Tibial artery (tissue), 4 donors: ENCODE measurements around the gene CNR2.
"Not testable (repeated sequence)": the region's sequence is repeated elsewhere in the genome, so short reads cannot be mapped to it uniquely, and the experiment has no call there.

Experiments
- DNase-seq, 2 donors: peaks; one replicate each; pipeline ENCODE4 v3.0.0-alpha.2; 2019
- H3K27ac ChIP-seq, 2 donors: fragments of 200-600 bp; sonication (generic) in 1 of 2; 1 replicate in 1 of 2; 2 replicates in 1 of 2; pipeline ENCODE4 v1.5.1; 2018 to 2019; ENCODE audit warnings: mild to moderate bottlenecking in 1 of 2
- H3K27me3 ChIP-seq, 2 donors: fragments of 200-600 bp; sonication (generic) in 1 of 2; one replicate each; pipeline versions ENCODE4 v1.5.1 to v1.6.0; 2016 to 2019
- H3K36me3 ChIP-seq, 3 donors: fragments of 200-600 bp; sonication (generic) in 2 of 3; one replicate each; pipeline ENCODE4 v1.5.1; 2016 to 2019; ENCODE audit warnings: mild to moderate bottlenecking in 2 of 3
- H3K4me1 ChIP-seq, 4 donors: fragments of 200-600 bp; sonication (generic) in 2 of 4; 1 replicate in 3 of 4; 2 replicates in 1 of 4; pipeline ENCODE4 v1.5.1; 2016 to 2019
- H3K4me3 ChIP-seq, 2 donors: fragments of 200-600 bp; sonication (generic) in 1 of 2; 1 replicate in 1 of 2; 2 replicates in 1 of 2; pipeline ENCODE4 v1.5.1; 2018 to 2019; ENCODE audit warnings: mild to moderate bottlenecking in 2 of 2
- H3K9me3 ChIP-seq, 3 donors: fragments of 200-600 bp; sonication (generic) in 1 of 3; one replicate each; pipeline ENCODE4 v1.5.1; 2016 to 2019
- intact Hi-C: fragments of 100-400 bp; cut with DNase I; formaldehyde crosslinking; loops from one replicate; pipeline ENCODE4 v1.15.0; 2023; ENCODE audit warnings: low total_unique reads
- TF ChIP-seq, protein P1 (sequence below), 2 experiments: fragments of 200-600 bp in 1 of 2; fragments of 450-650 bp in 1 of 2; IDR thresholded peaks; one replicate each; pipeline ENCODE4 v1.5.1; 2017 to 2019; ENCODE audit warnings: antibody characterized with exemption in 2 of 2, mild to moderate bottlenecking in 1 of 2, moderate library complexity in 1 of 2

CNR2 gene

DNA sequence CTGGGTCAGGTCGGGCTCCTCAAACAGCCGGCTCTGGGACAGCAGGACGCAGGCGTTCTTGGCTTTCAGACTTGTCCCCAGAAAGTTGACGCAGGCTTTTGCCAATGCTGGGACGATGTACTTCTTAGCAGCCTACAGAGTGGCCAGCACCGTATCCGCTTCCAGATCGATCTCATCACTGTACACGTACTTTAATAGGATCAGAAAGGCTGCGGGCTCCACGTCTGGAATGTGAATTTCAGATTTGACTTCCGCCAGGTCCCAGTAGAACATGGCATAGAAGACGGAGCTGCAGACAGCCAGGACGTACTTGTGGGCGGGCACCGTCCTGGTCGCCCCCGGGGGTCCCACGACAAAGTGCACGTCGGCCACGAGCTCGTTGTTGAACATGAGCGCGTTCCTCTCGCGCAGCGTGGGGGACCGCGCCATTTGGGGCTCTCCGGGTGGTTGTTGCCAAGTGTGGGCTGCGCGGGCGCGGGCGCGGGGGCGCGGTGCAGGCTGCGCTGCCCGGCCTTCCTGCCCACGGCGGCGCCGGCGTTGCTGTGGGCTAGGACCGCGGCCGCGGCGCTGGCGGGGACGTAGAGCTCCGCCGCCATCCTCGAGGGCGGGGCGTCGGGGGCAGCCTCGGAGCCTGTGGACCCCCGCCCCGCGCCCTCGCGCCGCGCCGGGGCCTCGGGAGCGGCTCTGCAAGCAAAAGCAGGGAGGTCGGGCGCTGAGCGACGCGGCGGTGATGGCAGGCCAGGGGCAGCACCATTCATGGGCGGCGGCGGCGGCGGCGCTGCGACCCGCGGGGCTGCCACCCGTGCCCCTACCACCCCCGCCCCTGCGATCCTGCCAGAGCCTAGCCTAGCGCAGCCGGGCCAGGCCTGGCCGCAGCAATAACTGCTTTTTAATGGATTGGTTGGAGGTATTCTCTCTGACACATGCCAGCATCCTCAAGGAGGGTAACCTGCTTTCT lies 10.6 kb downstream of the CNR2 start:
- H3K4me1 ChIP-seq: peaks cover 0 to 13% (median 7%) of the 10 kb centered on the region in 4 donors
- H3K4me3 ChIP-seq: peak overlapping the region; percentile 45 to 61
- no peaks in the 10 kb centered on the region for H3K9me3 ChIP-seq
- peaks cover 0 to 10% of the 10 kb centered on the region in 2 donors for H3K27me3 ChIP-seq
- H3K36me3 ChIP-seq: no peaks in the 10 kb centered on the region
- H3K27ac ChIP-seq: no peak overlapping the region
- intact Hi-C loops: no loop called here
- TF ChIP-seq, protein P1, sequence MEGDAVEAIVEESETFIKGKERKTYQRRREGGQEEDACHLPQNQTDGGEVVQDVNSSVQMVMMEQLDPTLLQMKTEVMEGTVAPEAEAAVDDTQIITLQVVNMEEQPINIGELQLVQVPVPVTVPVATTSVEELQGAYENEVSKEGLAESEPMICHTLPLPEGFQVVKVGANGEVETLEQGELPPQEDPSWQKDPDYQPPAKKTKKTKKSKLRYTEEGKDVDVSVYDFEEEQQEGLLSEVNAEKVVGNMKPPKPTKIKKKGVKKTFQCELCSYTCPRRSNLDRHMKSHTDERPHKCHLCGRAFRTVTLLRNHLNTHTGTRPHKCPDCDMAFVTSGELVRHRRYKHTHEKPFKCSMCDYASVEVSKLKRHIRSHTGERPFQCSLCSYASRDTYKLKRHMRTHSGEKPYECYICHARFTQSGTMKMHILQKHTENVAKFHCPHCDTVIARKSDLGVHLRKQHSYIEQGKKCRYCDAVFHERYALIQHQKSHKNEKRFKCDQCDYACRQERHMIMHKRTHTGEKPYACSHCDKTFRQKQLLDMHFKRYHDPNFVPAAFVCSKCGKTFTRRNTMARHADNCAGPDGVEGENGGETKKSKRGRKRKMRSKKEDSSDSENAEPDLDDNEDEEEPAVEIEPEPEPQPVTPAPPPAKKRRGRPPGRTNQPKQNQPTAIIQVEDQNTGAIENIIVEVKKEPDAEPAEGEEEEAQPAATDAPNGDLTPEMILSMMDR (IDR thresholded peaks at IDR 0.05): no peak
- DNase-seq: no peak

DNA sequence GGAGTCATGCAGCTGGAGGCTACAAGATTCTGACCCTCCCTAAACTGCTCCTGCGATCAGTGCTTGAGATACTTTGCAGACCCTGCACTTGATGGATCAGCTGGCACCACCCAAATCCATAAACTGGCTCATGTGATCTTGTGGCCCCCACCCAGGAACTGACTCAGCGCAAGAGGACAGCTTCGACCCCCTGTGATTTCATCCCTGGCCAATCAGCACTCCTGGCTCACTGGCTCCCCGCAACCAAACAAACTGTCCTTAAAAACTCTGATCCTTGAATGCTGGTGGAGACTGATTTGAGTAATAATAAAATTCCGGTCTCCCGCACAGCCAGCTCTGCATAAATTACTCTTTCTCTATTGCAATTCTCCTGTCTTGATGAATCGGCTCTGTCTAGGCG lies 13.1 kb downstream of the CNR2 start:
- H3K27me3 ChIP-seq, DNase-seq, H3K4me3 ChIP-seq, H3K9me3 ChIP-seq, intact Hi-C loops, H3K27ac ChIP-seq, H3K36me3 ChIP-seq: not testable (repeated sequence)
- peaks cover 0 to 13% (median 7%) of the 10 kb centered on the region in 4 donors for H3K4me1 ChIP-seq

DNA sequence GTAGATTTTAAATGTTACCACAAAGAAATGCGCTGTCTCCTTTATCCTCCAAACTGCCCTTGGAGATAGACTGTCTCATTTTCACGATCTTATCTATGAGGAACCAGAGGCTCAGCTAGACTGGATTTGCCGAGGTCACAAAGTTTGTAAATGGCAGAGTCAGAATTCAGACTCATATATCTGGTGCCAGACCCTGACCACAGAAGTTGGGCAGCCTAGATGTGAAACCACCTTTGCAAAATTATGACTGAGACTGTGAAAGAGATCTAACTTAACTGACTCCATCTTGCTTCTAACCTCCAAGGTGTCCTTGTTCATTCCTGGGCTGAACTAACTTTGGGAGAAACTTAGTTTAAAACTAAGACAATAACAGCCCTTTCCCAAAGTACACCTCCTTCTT lies 14.1 kb downstream of the CNR2 start:
- no peak overlapping the region for H3K27ac ChIP-seq
- peaks cover 0 to 5% of the 10 kb centered on the region in 2 donors for H3K27me3 ChIP-seq
- H3K9me3 ChIP-seq: no peaks in the 10 kb centered on the region
- TF ChIP-seq, protein P1 (IDR thresholded peaks at IDR 0.05): no peak
- H3K4me3 ChIP-seq: no peak overlapping the region
- no peaks in the 10 kb centered on the region for H3K36me3 ChIP-seq
- DNase-seq: no peak
- peaks cover 0 to 13% (median 7%) of the 10 kb centered on the region in 4 donors for H3K4me1 ChIP-seq
- intact Hi-C loops: no loop called here

DNA sequence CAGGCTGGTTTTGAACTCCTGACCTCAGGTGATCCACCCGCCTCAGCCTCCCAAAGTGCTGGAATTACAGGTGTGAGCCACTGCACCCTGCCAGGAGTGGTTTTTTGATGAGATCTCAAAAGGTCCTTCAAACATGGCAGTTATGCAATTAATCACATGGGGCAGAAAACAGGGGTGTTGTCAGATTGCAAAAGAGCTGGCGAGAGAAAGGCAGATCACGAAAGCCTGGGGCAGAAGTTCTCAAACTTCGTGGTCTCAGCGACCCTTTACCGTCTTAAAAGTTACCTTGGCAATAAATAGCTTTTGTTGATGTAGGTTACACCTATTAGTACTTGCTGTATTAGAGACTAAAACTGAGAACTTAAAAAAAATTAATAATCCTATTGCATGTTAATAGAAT lies 16.1 kb downstream of the CNR2 start:
- H3K36me3 ChIP-seq: no peaks in the 10 kb centered on the region
- TF ChIP-seq, protein P1 (IDR thresholded peaks at IDR 0.05): no peak
- no peaks in the 10 kb centered on the region for H3K4me1 ChIP-seq
- intact Hi-C loops: no loop called here
- no peak overlapping the region for H3K4me3 ChIP-seq
- no peaks in the 10 kb centered on the region for H3K9me3 ChIP-seq
- no peak overlapping the region for H3K27ac ChIP-seq
- H3K27me3 ChIP-seq: no peaks in the 10 kb centered on the region
- DNase-seq: no peak

DNA sequence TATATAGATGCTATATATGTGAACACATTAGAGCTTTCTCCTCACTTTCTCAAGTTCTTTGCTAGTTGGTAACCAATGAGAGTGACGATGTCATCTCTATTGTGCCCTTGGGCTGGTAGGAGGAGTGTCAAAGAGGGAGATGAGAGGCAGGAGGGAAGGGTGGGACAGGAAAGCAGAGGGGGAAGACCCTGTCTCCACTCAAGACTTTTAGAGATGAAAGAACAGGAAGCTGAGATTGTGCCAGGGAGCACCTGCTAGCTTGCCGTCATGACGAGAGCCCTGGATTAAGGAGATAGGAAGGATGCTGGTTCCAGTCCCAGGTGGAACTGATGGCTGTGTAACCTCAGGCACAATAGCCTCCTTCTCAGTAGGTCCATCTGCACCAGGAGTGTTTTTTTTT lies 16.7 kb downstream of the CNR2 start:
- no peak overlapping the region for H3K27ac ChIP-seq
- intact Hi-C loops: no loop called here

DNA sequence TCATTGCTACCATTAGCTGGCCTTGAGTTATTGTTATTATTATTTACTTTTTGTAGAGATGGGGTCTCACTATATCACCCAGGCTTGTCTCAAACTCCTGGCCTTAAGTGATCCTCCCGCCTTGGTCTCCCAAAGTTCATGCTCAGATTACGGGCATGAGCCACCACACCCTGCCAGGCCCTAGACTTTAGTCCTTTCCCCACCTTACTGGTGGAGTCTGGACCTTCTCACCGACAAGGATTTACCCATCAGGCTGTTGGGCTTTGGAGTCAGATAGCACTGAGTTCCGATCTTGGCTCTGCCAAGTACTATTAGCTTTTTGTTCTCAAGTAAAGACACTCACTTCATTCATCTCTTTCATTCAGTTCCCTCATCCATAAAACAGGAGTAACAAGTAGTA lies 17.2 kb downstream of the CNR2 start:
- TF ChIP-seq, protein P1 (IDR thresholded peaks at IDR 0.05): no peak
- Histone ChIP-seq H3K4me1 (no peaks in the 10 kb centered on the region), H3K4me3 (no peak overlapping the region), H3K36me3 (no peaks in the 10 kb centered on the region), H3K9me3 (no peaks in the 10 kb centered on the region), H3K27ac (no peak overlapping the region), H3K27me3 (no peaks in the 10 kb centered on the region)
- DNase-seq: no peak
- intact Hi-C loops: no loop called here

More for the DNA sequence above, 16.7 kb downstream of the CNR2 start:
- Histone ChIP-seq H3K36me3 (no peaks in the 10 kb centered on the region), H3K9me3 (no peaks in the 10 kb centered on the region), H3K4me3 (no peak overlapping the region), H3K4me1 (no peaks in the 10 kb centered on the region), H3K27me3 (no peaks in the 10 kb centered on the region)
- DNase-seq: no peak
- TF ChIP-seq, protein P1 (IDR thresholded peaks at IDR 0.05): no peak
